ENCODE measurements around the gene CDR2.

GRCh38 chr16:22314661-22315626, 59.5 kb downstream of the CDR2 start:
- TF ChIP-seq POLR2A (IDR thresholded peaks at IDR 0.05): no peak
- no peak for TF ChIP-seq CTCF (IDR thresholded peaks at IDR 0.05)

Data from uterus (tissue), 2 donors.